ENCODE results near the gene GBA3. TPM values are rescaled to one million over a fixed set of nuclear protein-coding genes. Genes with fewer than 3 reads are reported as not detected.

Gene GBA3
- total RNA-seq, 1 experiment from 2014 or later, result not detected

GRCh38 chr4:22645481-22646182, 47.1 kb upstream of the GBA3 start:
- Histone ChIP-seq H2AFZ (ENCODE audit: low read length) (no peak overlapping the region), H4K5ac (ENCODE audit: insufficient read length, low read depth, low read length) (no peak overlapping the region), H2AK5ac (ENCODE audit: insufficient read length, low read length) (no peak overlapping the region), H2BK15ac (ENCODE audit: low read depth, low read length) (no peak overlapping the region), H3K4ac (ENCODE audit: low read depth, low read length) (no peak overlapping the region), H2BK20ac (ENCODE audit: low read depth, low read length, poor library complexity, severe bottlenecking) (no peak overlapping the region), H2BK12ac (ENCODE audit: insufficient read length, low read depth, low read length) (no peak overlapping the region), H4K91ac (ENCODE audit: insufficient read length, low read depth, low read length) (no peak overlapping the region), H3K79me2 (ENCODE audit: insufficient read depth, low read length) (no peaks in the 10 kb centered on the region), H3K18ac (ENCODE audit: insufficient read length, low read depth, low read length) (no peak overlapping the region), H3K4me2 (ENCODE audit: insufficient read depth, insufficient read length, low read length) (no peak overlapping the region), H3T11ph (ENCODE audit: low read length) (no peak overlapping the region), H3K9me3 (ENCODE audit: control insufficient read depth, low read depth, low read length) (no peaks in the 10 kb centered on the region), H4K8ac (replicated peaks; ENCODE audit: insufficient read length, low read depth, low read length) (no peak overlapping the region), H3K4me1 (ENCODE audit: insufficient read depth, low read length) (no peaks in the 10 kb centered on the region), H3K23ac (ENCODE audit: insufficient read length, low read depth, low read length) (no peak overlapping the region), H3K14ac (ENCODE audit: insufficient read depth, low read length) (no peak overlapping the region), H3K79me1 (ENCODE audit: insufficient read depth, low read depth, low read length, poor library complexity, severe bottlenecking) (no peaks in the 10 kb centered on the region), H2BK5ac (ENCODE audit: insufficient read length, low read length) (no peak overlapping the region), H3K23me2 (ENCODE audit: insufficient read length, low read depth, low read length, poor library complexity, severe bottlenecking) (no peaks in the 10 kb centered on the region), H3K9ac (ENCODE audit: extremely low read depth, insufficient read length, low read length) (no peak overlapping the region), H2BK120ac (ENCODE audit: low read depth, low read length, poor library complexity, severe bottlenecking) (no peak overlapping the region), H3K56ac (ENCODE audit: insufficient read length, low read depth, low read length) (no peak overlapping the region), H3K27me3 (ENCODE audit: insufficient read depth, low read length) (no peaks in the 10 kb centered on the region), H3K27ac (ENCODE audit: insufficient read length, low read depth, low read length) (no peak overlapping the region), H4K20me1 (ENCODE audit: control insufficient read depth, insufficient read depth, insufficient read length) (no peaks in the 10 kb centered on the region)
- no peaks in the 10 kb centered on the region for H3K27me3 Mint-ChIP-seq (ENCODE audit: low read depth)
- H3K9me3 Mint-ChIP-seq, result peaks cover 0 to 5% of the 10 kb centered on the region in 2 experiments; a peak in 4 of 5 replicates
- H3K27ac Mint-ChIP-seq, result no peak overlapping the region
- no peaks in the 10 kb centered on the region for H3K4me1 Mint-ChIP-seq
- TF ChIP-seq CTCF (conservative IDR thresholded peaks at IDR 0.05), result no peak
- DNase-seq, result no peak
- no CpG with 5 or more reads among the region's 1 CpG for WGBS (ENCODE audit: extremely low coverage, insufficient read length, low lambda C conversion rate)
- peaks cover 0 to 2% (median 0%) of the 10 kb centered on the region in 3 experiments; a peak in 2 of 7 replicates for H3K36me3 Mint-ChIP-seq (ENCODE audit: insufficient read depth in 1 of 3, low read depth in 3 of 3)
- H3K4me3 Mint-ChIP-seq, result no peak overlapping the region
